ENCODE measurements around the gene SENP3. TPM values are rescaled to one million over a fixed set of nuclear protein-coding genes. Genes with fewer than 3 reads are reported as not detected.
"Not testable (repeated sequence)": the region's sequence is repeated elsewhere in the genome, so short reads cannot be mapped to it uniquely, and the experiment has no call there.

Gene SENP3
- total RNA-seq, 1 experiment from 2014 or later: 53.5 TPM

- no peak for DNase-seq (ENCODE audit: low read depth)
Measured at GRCh38 chr17:7592422-7593021, 30.8 kb downstream of the SENP3 start.

- DNase-seq (ENCODE audit: low read depth): no peak
Measured at GRCh38 chr17:7593296-7593695, 31.6 kb downstream of the SENP3 start.

- DNase-seq (ENCODE audit: low read depth): not testable (repeated sequence)
Measured at GRCh38 chr17:7597561-7597960, 35.8 kb downstream of the SENP3 start.

- DNase-seq (ENCODE audit: low read depth): no peak
Measured at GRCh38 chr17:7606280-7606679, 44.6 kb downstream of the SENP3 start.

- no peak for DNase-seq (ENCODE audit: low read depth)
Measured at GRCh38 chr17:7610641-7611040, 48.9 kb downstream of the SENP3 start.

GRCh38 chr17:7611635-7612293 lies 50.0 kb downstream of the SENP3 start:
- no peak for DNase-seq (ENCODE audit: low read depth)

GRCh38 chr17:7612294-7612640 lies 50.5 kb downstream of the SENP3 start:
- no peak for DNase-seq (ENCODE audit: low read depth)

- peak; percentile 53 for DNase-seq (ENCODE audit: low read depth)
Measured at GRCh38 chr17:7613769-7614424, 52.2 kb downstream of the SENP3 start.

GRCh38 chr17:7614425-7615264 lies 52.9 kb downstream of the SENP3 start, which contains the start of gene FXR2:
TSS of gene FXR2 (minus strand) at chr17:7614897. CDS start at chr17:7614532, 365 bp downstream.
- DNase-seq (ENCODE audit: low read depth): peak; percentile 98

GRCh38 chr17:7615265-7615747 lies 53.6 kb downstream of the SENP3 start:
- DNase-seq (ENCODE audit: low read depth): no peak

- DNase-seq (ENCODE audit: low read depth): no peak
Measured at GRCh38 chr17:7618608-7619007, 56.9 kb downstream of the SENP3 start.

GRCh38 chr17:7620835-7621234 lies 59.1 kb downstream of the SENP3 start:
- no peak for DNase-seq (ENCODE audit: low read depth)

Other genes starting within 250 kb of the SENP3 start
- 92.7 and 97.9 TPM in 2 replicates for gene GPS2, start 246.6 kb upstream of the SENP3 start, total RNA-seq (2014; rRNA removed; shearing (Covaris generic))
- gene NEURL4, start 232.6 kb upstream of the SENP3 start, total RNA-seq (2014; rRNA removed; shearing (Covaris generic)): 3.5 and 4.8 TPM in 2 replicates
- 0.12 and 0.20 TPM in 2 replicates for gene ACAP1, start 225.4 kb upstream of the SENP3 start, total RNA-seq (2014; rRNA removed; shearing (Covaris generic))
- 3.4 and 5.1 TPM in 2 replicates for gene KCTD11, start 209.8 kb upstream of the SENP3 start, total RNA-seq (2014; rRNA removed; shearing (Covaris generic))
- gene TMEM95, start 206.8 kb upstream of the SENP3 start, total RNA-seq (2014; rRNA removed; shearing (Covaris generic)): not detected in 2 replicates
- 0.60 and 0.78 TPM in 2 replicates for gene TNK1, start 180.8 kb upstream of the SENP3 start, total RNA-seq (2014; rRNA removed; shearing (Covaris generic))
- gene PLSCR3, start 167.4 kb upstream of the SENP3 start, total RNA-seq (2014; rRNA removed; shearing (Covaris generic)): 20.8 and 23.2 TPM in 2 replicates
- 177 and 229 TPM in 2 replicates for gene TMEM256, start 157.8 kb upstream of the SENP3 start, total RNA-seq (2014; rRNA removed; shearing (Covaris generic))
- gene NLGN2, start 154.1 kb upstream of the SENP3 start, total RNA-seq (2014; rRNA removed; shearing (Covaris generic)): 3.7 and 4.2 TPM in 2 replicates
- 0.10 TPM in 1 of 2 replicates, not detected in the other for gene SPEM1, start 141.6 kb upstream of the SENP3 start, total RNA-seq (2014; rRNA removed; shearing (Covaris generic))
- gene SPEM2, start 136.3 kb upstream of the SENP3 start, total RNA-seq (2014; rRNA removed; shearing (Covaris generic)): not detected in 2 replicates
- gene SPEM3, start 133.1 kb upstream of the SENP3 start, total RNA-seq (2014; rRNA removed; shearing (Covaris generic)): not detected in 2 replicates
- gene TMEM102, start 126.5 kb upstream of the SENP3 start, total RNA-seq (2014; rRNA removed; shearing (Covaris generic)): 2.9 and 5.5 TPM in 2 replicates
- 2.0 and 4.1 TPM in 2 replicates for gene FGF11, start 122.4 kb upstream of the SENP3 start, total RNA-seq (2014; rRNA removed; shearing (Covaris generic))
- 10.4 and 11.9 TPM in 2 replicates for gene CHRNB1, start 116.9 kb upstream of the SENP3 start, total RNA-seq (2014; rRNA removed; shearing (Covaris generic))
- 14.3 and 14.8 TPM in 2 replicates for gene ZBTB4, start 82.3 kb upstream of the SENP3 start, total RNA-seq (2014; rRNA removed; shearing (Covaris generic))
- gene SLC35G6, start 80.5 kb upstream of the SENP3 start, total RNA-seq (2014; rRNA removed; shearing (Covaris generic)): not detected in 2 replicates
- 15.4 and 22.3 TPM in 2 replicates for gene POLR2A, start 77.6 kb upstream of the SENP3 start, total RNA-seq (2014; rRNA removed; shearing (Covaris generic))
- 8.8 and 9.2 TPM in 2 replicates for gene TNFSF12, start 12.9 kb upstream of the SENP3 start, total RNA-seq (2014; rRNA removed; shearing (Covaris generic))
- 0.10 and 0.60 TPM in 2 replicates for gene TNFSF13, start 3.2 kb upstream of the SENP3 start, total RNA-seq (2014; rRNA removed; shearing (Covaris generic))
- 35.3 and 44.1 TPM in 2 replicates for gene CD68, start 17.7 kb downstream of the SENP3 start, total RNA-seq (2014; rRNA removed; shearing (Covaris generic))
- 166 and 211 TPM in 2 replicates for gene MPDU1, start 21.9 kb downstream of the SENP3 start, total RNA-seq (2014; rRNA removed; shearing (Covaris generic))
- gene SOX15, start 28.2 kb downstream of the SENP3 start, total RNA-seq (2014; rRNA removed; shearing (Covaris generic)): not detected in 2 replicates
- 20.3 and 25.2 TPM in 2 replicates for gene FXR2, start 53.0 kb downstream of the SENP3 start, total RNA-seq (2014; rRNA removed; shearing (Covaris generic))
- 17.4 and 31.2 TPM in 2 replicates for gene SAT2, start 65.9 kb downstream of the SENP3 start, total RNA-seq (2014; rRNA removed; shearing (Covaris generic))
- gene SHBG, start 68.2 kb downstream of the SENP3 start, total RNA-seq (2014; rRNA removed; shearing (Covaris generic)): not detected in 2 replicates
- gene ATP1B2, start 89.0 kb downstream of the SENP3 start, total RNA-seq (2014; rRNA removed; shearing (Covaris generic)): not detected in 2 replicates
- gene TP53, start 125.6 kb downstream of the SENP3 start, total RNA-seq (2014; rRNA removed; shearing (Covaris generic)): 2.5 and 4.1 TPM in 2 replicates
- gene WRAP53, start 126.6 kb downstream of the SENP3 start, total RNA-seq (2014; rRNA removed; shearing (Covaris generic)): 22.5 and 25.7 TPM in 2 replicates
- gene EFNB3, start 143.3 kb downstream of the SENP3 start, total RNA-seq (2014; rRNA removed; shearing (Covaris generic)): 0.84 and 1.3 TPM in 2 replicates
- gene DNAH2, start 155.8 kb downstream of the SENP3 start, total RNA-seq (2014; rRNA removed; shearing (Covaris generic)): 1.8 and 3.2 TPM in 2 replicates